ENCODE measurements around the gene TCF12.

TCF12 gene

DNA sequence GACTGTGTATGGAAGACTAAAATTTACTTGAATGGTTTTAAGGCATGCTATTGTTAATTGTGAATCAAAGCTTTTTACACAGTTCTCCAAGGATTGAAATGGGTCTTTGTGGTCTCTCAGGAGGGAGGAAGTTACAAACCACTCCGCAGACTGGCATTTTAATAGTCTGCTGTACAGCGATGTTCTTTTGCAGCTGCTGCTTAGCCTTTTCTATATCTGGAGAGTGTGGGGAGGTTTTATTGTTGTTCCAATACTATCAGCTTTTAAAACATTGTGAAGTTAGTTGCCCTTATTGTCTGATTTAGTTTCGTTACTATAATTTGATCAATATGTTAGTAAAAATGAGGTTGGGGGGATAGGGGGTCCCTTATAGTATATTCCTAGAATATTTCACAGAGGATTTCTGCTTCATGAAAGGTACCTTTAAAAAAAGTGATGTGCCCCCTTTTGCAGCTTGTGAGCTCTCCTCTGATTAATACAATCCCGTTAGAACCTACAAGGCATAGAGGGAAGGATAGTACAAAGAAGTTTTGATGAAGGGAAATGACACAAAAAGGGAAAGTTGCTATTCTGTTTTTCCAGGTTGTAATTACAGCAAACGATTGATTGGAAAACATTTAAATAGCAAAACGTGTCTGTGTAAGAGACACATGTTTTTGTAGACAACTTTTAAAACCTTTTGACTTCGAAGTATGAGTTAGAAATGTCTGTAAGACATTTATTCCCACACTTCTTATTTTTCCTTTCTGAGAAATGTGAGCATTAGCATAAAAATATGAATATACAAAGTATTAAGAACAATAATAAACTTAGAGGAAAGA lies 299.5 kb downstream of the TCF12 start:
- TF ChIP-seq SPI1 (IDR thresholded peaks at IDR 0.05; ENCODE audit: borderline replicate concordance, low read depth) (peak; percentile 65; the same call in 1 of the 2 replicates), GABPA (IDR thresholded peaks at IDR 0.05; ENCODE audit: low read depth) (no peak)
- Histone ChIP-seq H3K4me3 (replicated peaks; ENCODE audit: insufficient read depth, low read length) (no peak overlapping the region), H3K27me3 (ENCODE audit: insufficient read depth, poor library complexity, severe bottlenecking) (no peaks in the 10 kb centered on the region), H3K27ac (replicated peaks) (no peak overlapping the region)
- peak in 1 of 2 experiments; percentile 45 for DNase-seq (ENCODE audit: low read depth in 1 of 2, low spot score in 1 of 2)

DNA sequence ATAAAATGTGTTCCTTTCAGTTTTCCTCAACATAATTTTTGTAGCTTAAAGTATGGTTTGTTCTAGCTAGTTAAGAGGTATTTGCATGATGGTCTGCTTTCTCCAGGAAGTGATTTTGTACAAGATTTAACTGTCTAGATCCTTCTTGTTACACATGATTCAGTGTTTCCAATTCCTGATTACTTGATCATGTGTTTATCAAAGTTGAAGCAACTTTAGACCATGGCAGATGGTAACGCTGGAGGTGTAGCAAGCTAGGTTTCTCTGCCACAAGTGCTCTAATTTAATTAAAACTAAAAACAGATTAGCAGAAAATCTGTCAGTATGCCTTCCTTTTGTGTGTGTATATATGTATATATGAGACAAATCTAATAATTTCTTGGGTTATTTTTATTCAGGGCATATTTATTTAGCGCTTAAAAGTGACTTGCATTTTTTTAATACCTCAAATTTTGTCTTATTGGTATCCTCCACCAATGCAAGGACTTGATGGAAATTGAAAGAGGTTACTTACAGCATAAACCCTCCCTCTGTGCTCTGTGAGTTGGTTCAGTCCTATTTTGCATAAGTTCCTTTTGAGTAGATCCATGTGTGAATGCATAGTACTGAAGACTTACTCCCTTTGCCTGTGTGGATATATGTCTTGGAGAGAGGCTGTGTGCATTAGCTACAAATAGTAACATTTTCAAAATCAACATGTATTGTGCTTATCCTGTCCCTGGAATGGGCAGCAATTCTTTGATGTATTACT lies 300.6 kb downstream of the TCF12 start:
- H3K4me3 ChIP-seq (replicated peaks; ENCODE audit: insufficient read depth, low read length) = peak overlapping the region; percentile 71
- peak; percentile 86 to 90 for DNase-seq (ENCODE audit: low read depth in 1 of 2, low spot score in 1 of 2)
- H3K27me3 ChIP-seq (ENCODE audit: insufficient read depth, poor library complexity, severe bottlenecking) = no peaks in the 10 kb centered on the region
- TF ChIP-seq POLR2AphosphoS5 (IDR thresholded peaks at IDR 0.05; ENCODE audit: low read depth) (peak; percentile 53; the same call in 1 of the 2 replicates), GABPA (IDR thresholded peaks at IDR 0.05; ENCODE audit: low read depth) (no peak), SPI1 (IDR thresholded peaks at IDR 0.05; ENCODE audit: borderline replicate concordance, low read depth) (no peak), REST (IDR thresholded peaks at IDR 0.05; ENCODE audit: insufficient replicate concordance, low read depth) (peak; percentile 35)
- peak overlapping the region; percentile 61 for H3K27ac ChIP-seq (replicated peaks)

DNA sequence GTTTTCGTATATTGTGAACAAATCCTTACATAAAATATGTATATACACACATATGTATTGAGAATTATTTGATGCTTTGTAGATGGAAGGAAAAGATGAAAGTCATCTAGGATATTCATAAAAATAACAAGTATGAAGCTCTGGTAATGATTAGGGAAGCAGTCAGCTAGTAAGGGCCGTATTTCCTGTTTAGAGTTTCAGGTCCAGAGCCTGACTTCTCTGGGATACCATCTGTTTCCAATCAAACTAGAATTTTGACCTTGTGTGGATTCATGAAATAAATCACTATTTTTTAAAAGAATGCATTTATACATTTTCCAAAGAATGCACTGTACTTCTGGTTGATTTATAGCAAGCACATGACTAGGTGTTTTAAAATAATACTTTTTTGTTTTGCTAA lies 301.8 kb downstream of the TCF12 start:
- peak in 1 of 2 experiments; percentile 10 for DNase-seq (ENCODE audit: low read depth in 1 of 2, low spot score in 1 of 2)

More for the DNA sequence above, 301.8 kb downstream of the TCF12 start:
- H3K27ac ChIP-seq (replicated peaks) = peak overlapping the region; percentile 61
- H3K4me3 ChIP-seq (replicated peaks; ENCODE audit: insufficient read depth, low read length) = peak overlapping the region; percentile 71
- TF ChIP-seq CTCF (IDR thresholded peaks at IDR 0.05; ENCODE audit: insufficient read depth, low read length) = no peak
- no peak for TF ChIP-seq SPI1 (IDR thresholded peaks at IDR 0.05; ENCODE audit: borderline replicate concordance, low read depth)
- no peak for TF ChIP-seq POLR2AphosphoS5 (IDR thresholded peaks at IDR 0.05; ENCODE audit: low read depth)
- TF ChIP-seq REST (IDR thresholded peaks at IDR 0.05; ENCODE audit: insufficient replicate concordance, low read depth) = no peak
- TF ChIP-seq GABPA (IDR thresholded peaks at IDR 0.05; ENCODE audit: low read depth) = no peak
- H3K27me3 ChIP-seq (ENCODE audit: insufficient read depth, poor library complexity, severe bottlenecking) = no peaks in the 10 kb centered on the region

Data from HL-60 (cell line).